HCT116 (cell line): ENCODE results near the gene SYNE1. TPM values are rescaled to one million over a fixed set of nuclear protein-coding genes. Genes with fewer than 3 reads are reported as not detected.
"Not testable (repeated sequence)": the region's sequence is repeated elsewhere in the genome, so short reads cannot be mapped to it uniquely, and the experiment has no call there.

Source experiments
- ATAC-seq: fragments of 200-7000 bp; cut with Tn5 transposase; 2 replicates; pipeline ENCODE4 v1.9.1; 2020; ENCODE audit warnings: mild to moderate bottlenecking, moderate library complexity
- BruUV-seq: library from RNA; stranded (reverse); fragments of 400-500 nt; replicated peaks from 2 replicates; lab custom pipeline; 2021; lab: Mats Ljungman, UMichigan
- CTCF ChIA-PET: fragments of 300-600 bp; sonication (Branson Sonifier 250); formaldehyde crosslinking; loops from one replicate; lab custom pipeline; 2021; ENCODE audit warnings: antibody characterized with exemption; lab: Charles Lee
- POLR2A ChIA-PET: fragments of 300-600, 350-600 bp; sonication (Branson Sonifier 250); formaldehyde crosslinking; loops from one replicate; lab custom pipeline; 2021; ENCODE audit warnings: antibody characterized with exemption; lab: Charles Lee
- RAD21 ChIA-PET, 2 experiments: fragments of 300-600 bp; sonication (Branson Sonifier 250); formaldehyde crosslinking; loops; one replicate each; lab custom pipeline; 2023; ENCODE audit warnings: low total read pairs in 2 of 2; ENCODE audit not compliant: uncharacterized antibody in 2 of 2, unreplicated experiment in 2 of 2, low non-redundant PET in 1 of 2; lab: Charles Lee
- DNase-seq: peaks from one replicate; pipeline ENCODE4 v3.0.0-alpha.2; 2010; ENCODE audit warnings: low read depth, low spot score
- H2AFZ ChIP-seq: fragments of 200-600 bp; shearing (Covaris generic), sonication (generic); 2 replicates; pipeline ENCODE4 v1.6.1; 2017; ENCODE audit warnings: low read depth, mixed run types, mixed read lengths, antibody characterized with exemption, low read length; ENCODE audit not compliant: poor library complexity, severe bottlenecking
- H3K27ac ChIP-seq: 2 replicates; pipeline ENCODE4 v1.5.1; 2012; ENCODE audit warnings: low read depth, low read length
- H3K27me3 ChIP-seq: fragments of 200-600 bp; sonication (generic); 2 replicates; pipeline ENCODE4 v1.6.1; 2016; ENCODE audit warnings: mixed run types, low read length, mixed read lengths; ENCODE audit not compliant: insufficient read depth
- H3K36me3 ChIP-seq, 2 experiments: fragments of 200-500 bp in 1 of 2; fragments of 200-600 bp in 1 of 2; sonication (Bioruptor generic) in 1 of 2; sonication (generic) in 1 of 2; 2 replicates each; pipeline versions ENCODE4 v1.5.1 to v1.6.1; 2014 to 2016; ENCODE audit warnings: low read length in 2 of 2, inconsistent platforms in 1 of 2, mixed read lengths in 1 of 2, mixed run types in 1 of 2; ENCODE audit not compliant: insufficient read depth in 2 of 2, control insufficient read depth in 1 of 2
- H3K4me1 ChIP-seq, 2 experiments: fragments of 200-600 bp in 1 of 2; sonication (generic) in 1 of 2; 2 replicates each; pipeline versions ENCODE4 v1.5.1 to v1.6.1; 2012 to 2017; ENCODE audit warnings: low read length in 2 of 2, inconsistent platforms in 1 of 2, mild to moderate bottlenecking in 1 of 2, mixed read lengths in 1 of 2, mixed run types in 1 of 2, moderate library complexity in 1 of 2; ENCODE audit not compliant: insufficient read depth in 2 of 2, control insufficient read depth in 1 of 2
- H3K4me2 ChIP-seq: fragments of 200-600 bp; sonication (generic); 2 replicates; pipeline ENCODE4 v1.6.1; 2017; ENCODE audit warnings: mixed run types, low read length, mixed read lengths
- H3K4me3 ChIP-seq, 2 experiments: fragments of 200-600 bp in 1 of 2; sonication (generic) in 1 of 2; replicated peaks in 1 of 2; 2 replicates each; pipeline ENCODE4 v1.5.1; 2011 to 2016; ENCODE audit warnings: low read length in 2 of 2, control low read depth in 1 of 2, low read depth in 1 of 2, mild to moderate bottlenecking in 1 of 2, mixed read lengths in 1 of 2, mixed run types in 1 of 2
- H3K79me2 ChIP-seq: fragments of 200-600 bp; sonication (generic); 2 replicates; pipeline ENCODE4 v1.6.1; 2017; ENCODE audit warnings: mild to moderate bottlenecking, mixed run types, low read length, moderate library complexity, mixed read lengths; ENCODE audit not compliant: insufficient read depth
- H3K9ac ChIP-seq: fragments of 200-600 bp; sonication (generic); 2 replicates; pipeline ENCODE4 v1.6.1; 2016; ENCODE audit warnings: low read length, mixed read lengths
- H3K9me2 ChIP-seq: fragments of 200-600 bp; sonication (generic), shearing (Covaris generic); 2 replicates; pipeline ENCODE4 v1.6.1; 2017; ENCODE audit warnings: mixed run types, mild to moderate bottlenecking, moderate library complexity; ENCODE audit not compliant: insufficient read depth
- H3K9me3 ChIP-seq, 2 experiments: fragments of 200-500 bp in 1 of 2; fragments of 200-600 bp in 1 of 2; sonication (Bioruptor generic) in 1 of 2; sonication (generic) in 1 of 2; 2 replicates each; pipeline ENCODE4 v1.6.1; 2014 to 2017; ENCODE audit warnings: low read length in 2 of 2, mixed read lengths in 2 of 2, inconsistent platforms in 1 of 2, low read depth in 1 of 2, mild to moderate bottlenecking in 1 of 2, mixed run types in 1 of 2, moderate library complexity in 1 of 2; ENCODE audit not compliant: control insufficient read depth in 1 of 2, insufficient read depth in 1 of 2
- H4K20me1 ChIP-seq: fragments of 200-600 bp; sonication (generic), shearing (Covaris generic); 2 replicates; pipeline ENCODE4 v1.6.1; 2017; ENCODE audit warnings: mixed run types, mild to moderate bottlenecking, moderate library complexity; ENCODE audit not compliant: insufficient read depth
- CBX3 ChIP-seq: IDR thresholded peaks from 2 replicates; pipeline ENCODE4 v1.6.1; 2012; ENCODE audit warnings: low read depth
- ELF1 ChIP-seq: IDR thresholded peaks from 2 replicates; pipeline ENCODE4 v1.6.1; 2012; ENCODE audit warnings: low read depth, borderline replicate concordance
- EZH2 ChIP-seq: fragments of 200-600 bp; sonication (generic); IDR thresholded peaks from 2 replicates; pipeline ENCODE4 v1.6.1; 2017; ENCODE audit warnings: antibody characterized with exemption, mixed run types
- FOSL1 ChIP-seq: IDR thresholded peaks from 2 replicates; pipeline ENCODE4 v1.6.1; 2012; ENCODE audit warnings: low read depth
- JUND ChIP-seq: IDR thresholded peaks from 2 replicates; pipeline ENCODE4 v1.6.1; 2012
- SIN3A ChIP-seq: IDR thresholded peaks from 2 replicates; pipeline ENCODE4 v1.6.1; 2012; ENCODE audit warnings: low read depth
- SP1 ChIP-seq: IDR thresholded peaks from 2 replicates; pipeline ENCODE4 v1.6.1; 2012; ENCODE audit warnings: low read depth
- SRF ChIP-seq: IDR thresholded peaks from 2 replicates; pipeline ENCODE4 v1.6.1; 2012; ENCODE audit warnings: low read depth
- ZFX ChIP-seq: fragments of 450-650 bp; IDR thresholded peaks from 2 replicates; pipeline ENCODE4 v1.6.1; 2017
- ZNF274 ChIP-seq: fragments of 200-500 bp; sonication (Bioruptor generic); IDR thresholded peaks from 2 replicates; pipeline ENCODE4 v1.6.1; 2014; ENCODE audit warnings: mild to moderate bottlenecking, low read depth, low read length, inconsistent platforms
- intact Hi-C: fragments of 100-400 bp; cut with micrococcal nuclease; formaldehyde crosslinking; loops from 2 replicates; pipeline ENCODE4 v1.10.0; 2022
- total RNA-seq: library from RNA; stranded (reverse); gene quantifications from one replicate; pipeline ENCODE4 v1.2.1, GENCODE V29; 2021; ENCODE audit not compliant: unreplicated experiment

The SYNE1 gene
- total RNA-seq, 1 experiment from 2014 or later = 5.4 TPM

DNA sequence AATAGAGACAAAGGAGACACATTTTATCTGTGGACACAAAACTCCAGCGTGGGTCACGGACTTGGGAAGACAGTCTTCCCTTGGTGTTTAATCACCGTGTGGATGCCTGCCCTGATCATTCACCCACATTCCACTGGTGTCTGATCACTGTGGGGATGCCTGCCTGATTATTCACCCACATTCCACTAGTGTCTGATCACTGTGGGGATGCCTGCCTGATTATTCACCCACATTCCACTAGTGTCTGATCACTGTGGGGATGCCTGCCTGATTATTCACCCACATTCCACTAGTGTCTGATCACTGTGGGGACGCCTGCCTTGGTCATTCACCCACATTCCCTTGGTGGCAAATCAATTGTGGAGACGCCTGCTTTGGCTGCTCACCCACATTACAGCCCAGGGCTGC is 146.2 kb downstream of the SYNE1 start:
- not testable (repeated sequence) for H3K79me2 ChIP-seq
- peak; percentile 32; the same call in 1 of the 2 replicates for TF ChIP-seq CBX3
- peak; percentile 58 for TF ChIP-seq JUND
- TF ChIP-seq SIN3A = 0 out of 2 replicates have a peak, but pooled peaks have one; percentile 46
- TF ChIP-seq SP1 = peak; percentile 30; the same call in 1 of the 2 replicates
- TF ChIP-seq FOSL1 = peak; percentile 64
- 0 out of 2 replicates have a peak, but pooled peaks have one; percentile 23 for TF ChIP-seq SRF
- TF ChIP-seq, all 23 proteins: peak for 6; not testable (repeated sequence) for 17
- DNase-seq, RAD21 ChIA-PET, intact Hi-C loops, H3K9me2 ChIP-seq, H4K20me1 ChIP-seq, H3K4me3 ChIP-seq, H2AFZ ChIP-seq, H3K27me3 ChIP-seq, H3K9me3 ChIP-seq, BruUV-seq, H3K36me3 ChIP-seq, POLR2A ChIA-PET, CTCF ChIA-PET: not testable (repeated sequence)
- H3K4me2 ChIP-seq = peak overlapping the region; percentile 40
- ATAC-seq = peak; percentile 72
- H3K4me1 ChIP-seq = peaks cover 6 to 50% of the 10 kb centered on the region in 2 experiments; a peak in 3 of 4 replicates
- H3K9ac ChIP-seq = peak overlapping the region; percentile 40
- H3K27ac ChIP-seq = peak overlapping the region; percentile 36; the same call in 1 of the 2 replicates

DNA sequence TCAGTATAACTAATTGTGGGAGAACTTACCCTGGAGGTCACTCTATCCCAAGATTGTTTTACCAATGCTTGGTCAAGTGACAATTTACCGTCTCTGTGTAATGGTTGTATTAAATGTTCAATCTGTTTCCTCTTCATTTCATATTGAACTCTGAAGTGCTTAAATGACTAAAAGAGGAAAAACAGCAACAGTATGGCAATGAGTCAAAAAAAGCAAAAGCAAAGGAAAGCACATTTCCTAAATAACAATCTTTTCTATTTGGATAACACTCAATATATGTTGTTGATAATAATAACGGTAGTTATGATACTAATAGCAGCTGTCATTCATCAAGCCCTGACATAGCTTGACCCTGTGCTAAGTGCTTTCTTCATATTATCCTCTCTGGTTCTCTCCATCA is 152.4 kb downstream of the SYNE1 start:
- ATAC-seq (no peak), DNase-seq (no peak)
- H3K4me2 ChIP-seq = no peak overlapping the region
- H3K79me2 ChIP-seq = no peaks in the 10 kb centered on the region
- no peak overlapping the region for H2AFZ ChIP-seq
- H3K9me3 ChIP-seq = no peaks in the 10 kb centered on the region
- peaks cover 0 to 8% of the 10 kb centered on the region in 2 experiments; a peak in 2 of 4 replicates for H3K4me1 ChIP-seq
- ChIA-PET POLR2A (no interaction called here), RAD21 (no interaction called here), CTCF (interaction anchor here (0.7 to 1.9 kb wide), 9 partner anchors 10 to 464 kb away, joined by 3 to 14 read pairs (median 4); no protein-coding TSS in a partner anchor)
- no peaks in the 10 kb centered on the region for H3K36me3 ChIP-seq
- H3K9ac ChIP-seq = no peak overlapping the region
- H4K20me1 ChIP-seq = no peaks in the 10 kb centered on the region
- no peak overlapping the region for H3K4me3 ChIP-seq
- H3K27ac ChIP-seq = no peak overlapping the region
- TF ChIP-seq ZNF274 (no peak), FOSL1 (no peak), EZH2 (no peak), CBX3 (no peak), ZFX (no peak), ELF1 (no peak)
- TF ChIP-seq, all 23 proteins: peak for 0
- intact Hi-C loops = loop anchor here (1.0 kb wide), 1 partner anchor 185 kb away; no protein-coding TSS in a partner anchor
- H3K9me2 ChIP-seq = no peaks in the 10 kb centered on the region
- no peaks in the 10 kb centered on the region for H3K27me3 ChIP-seq
- no TSS peak for BruUV-seq
